Astrocyte of the spinal cord (primary cell): ENCODE measurements around the gene AHCTF1.

Experiments
- DNase-seq: peaks from one replicate; pipeline ENCODE4 v3.0.0; 2011; ENCODE audit warnings: low read depth, low spot score
- H3K4me3 ChIP-seq: 2 replicates; pipeline ENCODE4 v1.5.1; 2011; ENCODE audit warnings: low read depth, mild to moderate bottlenecking, low read length, moderate library complexity
- CTCF ChIP-seq: IDR thresholded peaks from 2 replicates; pipeline ENCODE4 v1.5.1; 2012; ENCODE audit warnings: low read depth, mild to moderate bottlenecking, low read length, inconsistent platforms
- in situ Hi-C: cut with HindIII; loops from 2 replicates; pipeline ENCODE4 v1.10.0; 2017; ENCODE audit warnings: low sequenced_read_pairs

Gene AHCTF1

DNA sequence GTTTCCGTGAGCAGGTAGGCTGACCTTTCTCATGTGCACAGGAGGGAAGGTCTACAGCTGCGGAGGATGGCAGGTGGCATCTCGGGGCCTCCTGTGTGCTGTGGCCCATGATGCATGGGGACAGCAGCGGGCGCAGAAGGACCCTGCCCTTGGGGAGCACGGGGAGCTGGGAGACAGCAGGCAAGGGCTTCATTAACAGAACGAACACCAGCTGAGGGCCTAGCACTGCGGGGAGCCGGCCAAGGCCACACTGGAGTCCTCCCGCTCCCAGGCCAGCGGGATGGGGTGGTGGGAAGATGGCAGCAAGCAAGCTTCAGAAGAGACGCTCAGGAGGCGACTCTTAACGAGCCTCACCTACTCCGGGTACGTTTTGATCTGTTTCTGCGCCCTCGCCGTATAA lies 140.9 kb downstream of the AHCTF1 start:
- no peak overlapping the region for H3K4me3 ChIP-seq
- no peak for DNase-seq
- no peak for TF ChIP-seq CTCF
- in situ Hi-C loops: no loop called here

DNA sequence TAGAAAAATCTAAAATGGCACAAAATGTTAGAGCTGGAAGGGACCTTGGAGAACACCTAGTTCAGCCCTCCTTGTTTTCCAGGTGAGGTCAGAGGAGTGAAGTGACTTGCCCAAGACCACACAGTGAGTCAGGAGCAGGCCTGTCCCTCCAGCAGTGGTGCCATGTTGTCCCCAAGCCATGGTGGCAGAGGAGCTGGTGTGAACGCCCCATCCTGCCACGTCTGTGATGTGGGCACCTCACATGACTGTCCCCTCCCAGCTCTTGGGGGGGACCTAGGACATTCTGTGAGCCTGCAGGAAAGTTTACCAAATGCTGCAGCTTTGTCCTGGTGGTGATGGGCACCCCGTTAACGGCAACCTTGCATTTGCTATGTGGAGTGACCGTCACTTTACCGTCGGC lies 141.4 kb downstream of the AHCTF1 start:
- DNase-seq: no peak
- no peak for TF ChIP-seq CTCF
- in situ Hi-C loops: no loop called here

GRCh38 chr1:246789454-246790339 lies 142.1 kb downstream of the AHCTF1 start:
- in situ Hi-C loops: no loop called here
- no peak for TF ChIP-seq CTCF
- no peak for DNase-seq
- H3K4me3 ChIP-seq: no peak overlapping the region

More for the DNA sequence above, 141.4 kb downstream of the AHCTF1 start:
- H3K4me3 ChIP-seq: no peak overlapping the region
